WTC11 (cell line): Measurements from ENCODE around the gene LRRC32. TPM values are rescaled to one million over a fixed set of nuclear protein-coding genes. Genes with fewer than 3 reads are reported as not detected.

Source experiments
- ATAC-seq: fragments of 200-7000 bp; cut with Tn5 transposase; 2 replicates; pipeline ENCODE4 v1.10.0; 2021; ENCODE audit warnings: mild to moderate bottlenecking, moderate library complexity
- CTCF ChIA-PET: fragments of 300-600 bp; sonication (Branson Sonifier 250); formaldehyde crosslinking; loops from one replicate; lab custom pipeline; 2021; ENCODE audit warnings: antibody characterized with exemption; lab: Charles Lee
- POLR2A ChIA-PET: fragments of 350-600 bp; sonication (Branson Sonifier 250); formaldehyde crosslinking; loops from one replicate; lab custom pipeline; 2021; ENCODE audit warnings: antibody characterized with exemption; lab: Charles Lee
- DNase-seq: peaks from one replicate; pipeline ENCODE4 v3.0.0; 2021; ENCODE audit warnings: low spot score
- H3K27ac Mint-ChIP-seq: 2 replicates; pipeline ENCODE4 v1.8.0; 2021; ENCODE audit warnings: mixed read lengths
- H3K27me3 Mint-ChIP-seq: 2 replicates; pipeline ENCODE4 v1.8.0; 2021; ENCODE audit warnings: low read depth, mild to moderate bottlenecking, moderate library complexity, mixed read lengths
- H3K36me3 Mint-ChIP-seq: 2 replicates; pipeline ENCODE4 v1.8.0; 2021; ENCODE audit warnings: mixed read lengths
- H3K4me1 Mint-ChIP-seq: 2 replicates; pipeline ENCODE4 v1.8.0; 2022; ENCODE audit warnings: mixed read lengths
- H3K4me3 Mint-ChIP-seq: 2 replicates; pipeline ENCODE4 v1.8.0; 2021; ENCODE audit warnings: mild to moderate bottlenecking, moderate library complexity, mixed read lengths
- H3K9me3 Mint-ChIP-seq: 2 replicates; pipeline ENCODE4 v1.8.0; 2021; ENCODE audit warnings: mixed read lengths
- CBFB ChIP-seq: sonication (generic); formaldehyde crosslinking; IDR thresholded peaks from 2 replicates; pipeline ENCODE4 v1.8.1; 2022; ENCODE audit warnings: mild to moderate bottlenecking, low read depth, missing genetic modification reagents
- CREM ChIP-seq: sonication (generic); formaldehyde crosslinking; IDR thresholded peaks from 2 replicates; pipeline ENCODE4 v1.8.1; 2022; ENCODE audit warnings: mild to moderate bottlenecking, missing genetic modification reagents, moderate library complexity
- FOXJ3 ChIP-seq: sonication (generic); formaldehyde crosslinking; IDR thresholded peaks from 2 replicates; pipeline ENCODE4 v1.9.0; 2021; ENCODE audit warnings: missing genetic modification reagents, mild to moderate bottlenecking, borderline replicate concordance
- FOXK1 ChIP-seq: sonication (generic); formaldehyde crosslinking; IDR thresholded peaks from 2 replicates; pipeline ENCODE4 v1.8.0; 2022; ENCODE audit warnings: mild to moderate bottlenecking, moderate library complexity, missing genetic modification reagents
- FOXP1 ChIP-seq: sonication (generic); formaldehyde crosslinking; IDR thresholded peaks from 2 replicates; pipeline ENCODE4 v1.8.0; 2022; ENCODE audit warnings: missing genetic modification reagents, mild to moderate bottlenecking, moderate library complexity, borderline replicate concordance
- GABPB1 ChIP-seq: sonication (generic); formaldehyde crosslinking; IDR thresholded peaks from 2 replicates; pipeline ENCODE4 v1.8.1; 2023; ENCODE audit warnings: mild to moderate bottlenecking, missing genetic modification reagents
- GRHL2 ChIP-seq: fragments of 250-450 bp; sonication (Bioruptor Pico); IDR thresholded peaks from 2 replicates; pipeline ENCODE4 v1.8.0; 2022; ENCODE audit warnings: mild to moderate bottlenecking, moderate library complexity; ENCODE audit not compliant: insufficient replicate concordance, severe bottlenecking
- JAZF1 ChIP-seq: fragments of 250-450 bp; sonication (Bioruptor Pico); IDR thresholded peaks from 2 replicates; pipeline ENCODE4 v1.9.0; 2021; ENCODE audit warnings: moderate library complexity, mild to moderate bottlenecking, inconsistent platforms
- KAT7 ChIP-seq: sonication (generic); formaldehyde crosslinking; IDR thresholded peaks from 2 replicates; pipeline ENCODE4 v1.8.1; 2023; ENCODE audit warnings: missing genetic modification reagents, mild to moderate bottlenecking, borderline replicate concordance
- RELA ChIP-seq: sonication (generic); formaldehyde crosslinking; IDR thresholded peaks from 2 replicates; pipeline ENCODE4 v1.8.1; 2022; ENCODE audit warnings: missing genetic modification reagents, mild to moderate bottlenecking, borderline replicate concordance
- TCF7 ChIP-seq: sonication (generic); formaldehyde crosslinking; IDR thresholded peaks from 2 replicates; pipeline ENCODE4 v1.8.0; 2022; ENCODE audit warnings: mild to moderate bottlenecking, low read depth, missing genetic modification reagents, moderate library complexity
- TEAD4 ChIP-seq: sonication (generic); formaldehyde crosslinking; IDR thresholded peaks from 2 replicates; pipeline ENCODE4 v1.8.0; 2022; ENCODE audit warnings: mild to moderate bottlenecking, missing genetic modification reagents
- ZNF121 ChIP-seq: sonication (generic); formaldehyde crosslinking; IDR thresholded peaks from 2 replicates; pipeline ENCODE4 v1.8.0; 2023; ENCODE audit warnings: missing genetic modification reagents
- ZNF263 ChIP-seq: sonication (generic); formaldehyde crosslinking; IDR thresholded peaks from 2 replicates; pipeline ENCODE4 v1.8.1; 2022; ENCODE audit warnings: low read depth, mild to moderate bottlenecking, moderate library complexity, missing genetic modification reagents
- ZNF317 ChIP-seq: sonication (generic); formaldehyde crosslinking; IDR thresholded peaks from 2 replicates; pipeline ENCODE4 v1.8.1; 2023; ENCODE audit warnings: low read depth, mild to moderate bottlenecking, moderate library complexity, missing genetic modification reagents, borderline replicate concordance
- ZNF396 ChIP-seq: fragments of 250-450 bp; sonication (Bioruptor Pico); IDR thresholded peaks from 2 replicates; pipeline ENCODE4 v1.8.0; 2021; ENCODE audit warnings: mild to moderate bottlenecking, moderate library complexity, borderline replicate concordance
- ZNF671 ChIP-seq: fragments of 250-450 bp; sonication (Bioruptor Pico); IDR thresholded peaks from 2 replicates; pipeline ENCODE4 v1.8.0; 2021; ENCODE audit warnings: mild to moderate bottlenecking
- total RNA-seq: library from RNA; stranded (reverse); gene quantifications from 3 replicates; pipeline ENCODE4 v1.2.3, GENCODE V29; 2021
- TF ChIP-seq, protein P1 (sequence below): sonication (generic); formaldehyde crosslinking; IDR thresholded peaks from 2 replicates; pipeline ENCODE4 v1.8.1; 2023; ENCODE audit warnings: mild to moderate bottlenecking, missing genetic modification reagents
- TF ChIP-seq, protein P2 (sequence below): fragments of 250-450 bp; sonication (Bioruptor Pico); IDR thresholded peaks from 2 replicates; pipeline ENCODE4 v1.9.0; 2021; ENCODE audit warnings: mild to moderate bottlenecking, borderline replicate concordance
- TF ChIP-seq, protein P3 (sequence below): sonication (generic); formaldehyde crosslinking; IDR thresholded peaks from 2 replicates; pipeline ENCODE4 v1.8.1; 2023; ENCODE audit warnings: mild to moderate bottlenecking, missing genetic modification reagents, moderate library complexity
- TF ChIP-seq, protein P4 (sequence below): sonication (generic); formaldehyde crosslinking; IDR thresholded peaks from 2 replicates; pipeline ENCODE4 v1.8.0; 2022; ENCODE audit warnings: mild to moderate bottlenecking, missing genetic modification reagents

Gene LRRC32
- total RNA-seq, 1 experiment from 2014 or later, result 0.74 TPM

DNA sequence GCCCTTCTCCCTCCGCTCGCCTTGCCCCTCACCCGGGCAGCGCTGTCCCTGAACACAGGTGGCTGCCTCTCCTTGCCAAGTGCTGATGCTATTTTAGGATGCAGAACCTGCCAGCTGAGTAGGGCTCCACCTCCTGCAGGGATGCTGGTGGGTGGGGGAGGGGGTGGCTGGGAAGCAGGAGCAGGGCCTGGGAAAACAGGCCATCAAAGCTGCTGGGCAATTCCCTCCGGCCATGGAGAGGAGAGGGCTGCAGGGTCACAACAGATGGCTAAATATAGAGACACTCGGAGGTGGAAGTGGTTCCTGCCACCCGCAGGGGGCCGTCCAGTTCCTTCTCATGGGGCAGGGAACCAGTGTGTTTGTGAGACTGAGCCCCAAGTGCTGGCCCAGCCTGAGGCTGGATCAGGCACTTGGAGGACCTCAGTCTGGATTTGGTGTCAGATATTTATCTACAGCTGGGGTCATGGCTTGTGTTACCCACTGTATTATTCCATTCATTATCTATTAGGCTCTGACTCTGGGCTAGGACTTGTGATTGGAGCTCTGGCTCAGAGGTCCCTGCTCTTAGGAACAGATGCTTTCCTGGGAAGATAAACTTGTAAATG lies 59.6 kb downstream of the LRRC32 start:
- POLR2A ChIA-PET, result interaction anchor here (0.6 kb wide), 1 partner anchor 174 kb away, joined by 3 read pairs; no protein-coding TSS in a partner anchor
- Mint-ChIP-seq H3K4me3 (no peak overlapping the region), H3K9me3 (peaks cover 12% of the 10 kb centered on the region), H3K4me1 (peaks cover 27% of the 10 kb centered on the region), H3K27ac (no peak overlapping the region), H3K27me3 (peaks cover 2% of the 10 kb centered on the region; the same call in 1 of the 2 replicates), H3K36me3 (peaks cover 8% of the 10 kb centered on the region)
- CTCF ChIA-PET, result interaction anchor here (1.0 to 1.6 kb wide), 3 partner anchors 12 to 75 kb away, joined by 3 to 13 read pairs (median 7); no protein-coding TSS in a partner anchor
- DNase-seq (no peak), ATAC-seq (no peak)
- no peak for TF ChIP-seq ZNF671 (CRISPR knock-in tag)
- no peak for TF ChIP-seq JAZF1
- no peak for TF ChIP-seq ZNF317 (CRISPR knock-in tag)
- TF ChIP-seq ZNF396, result no peak
- TF ChIP-seq, protein P1, sequence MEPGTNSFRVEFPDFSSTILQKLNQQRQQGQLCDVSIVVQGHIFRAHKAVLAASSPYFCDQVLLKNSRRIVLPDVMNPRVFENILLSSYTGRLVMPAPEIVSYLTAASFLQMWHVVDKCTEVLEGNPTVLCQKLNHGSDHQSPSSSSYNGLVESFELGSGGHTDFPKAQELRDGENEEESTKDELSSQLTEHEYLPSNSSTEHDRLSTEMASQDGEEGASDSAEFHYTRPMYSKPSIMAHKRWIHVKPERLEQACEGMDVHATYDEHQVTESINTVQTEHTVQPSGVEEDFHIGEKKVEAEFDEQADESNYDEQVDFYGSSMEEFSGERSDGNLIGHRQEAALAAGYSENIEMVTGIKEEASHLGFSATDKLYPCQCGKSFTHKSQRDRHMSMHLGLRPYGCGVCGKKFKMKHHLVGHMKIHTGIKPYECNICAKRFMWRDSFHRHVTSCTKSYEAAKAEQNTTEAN (CRISPR knock-in tag), result no peak
- TF ChIP-seq FOXP1 (CRISPR knock-in tag), result no peak
- TF ChIP-seq CREM (CRISPR knock-in tag), result no peak
- TF ChIP-seq, protein P2, sequence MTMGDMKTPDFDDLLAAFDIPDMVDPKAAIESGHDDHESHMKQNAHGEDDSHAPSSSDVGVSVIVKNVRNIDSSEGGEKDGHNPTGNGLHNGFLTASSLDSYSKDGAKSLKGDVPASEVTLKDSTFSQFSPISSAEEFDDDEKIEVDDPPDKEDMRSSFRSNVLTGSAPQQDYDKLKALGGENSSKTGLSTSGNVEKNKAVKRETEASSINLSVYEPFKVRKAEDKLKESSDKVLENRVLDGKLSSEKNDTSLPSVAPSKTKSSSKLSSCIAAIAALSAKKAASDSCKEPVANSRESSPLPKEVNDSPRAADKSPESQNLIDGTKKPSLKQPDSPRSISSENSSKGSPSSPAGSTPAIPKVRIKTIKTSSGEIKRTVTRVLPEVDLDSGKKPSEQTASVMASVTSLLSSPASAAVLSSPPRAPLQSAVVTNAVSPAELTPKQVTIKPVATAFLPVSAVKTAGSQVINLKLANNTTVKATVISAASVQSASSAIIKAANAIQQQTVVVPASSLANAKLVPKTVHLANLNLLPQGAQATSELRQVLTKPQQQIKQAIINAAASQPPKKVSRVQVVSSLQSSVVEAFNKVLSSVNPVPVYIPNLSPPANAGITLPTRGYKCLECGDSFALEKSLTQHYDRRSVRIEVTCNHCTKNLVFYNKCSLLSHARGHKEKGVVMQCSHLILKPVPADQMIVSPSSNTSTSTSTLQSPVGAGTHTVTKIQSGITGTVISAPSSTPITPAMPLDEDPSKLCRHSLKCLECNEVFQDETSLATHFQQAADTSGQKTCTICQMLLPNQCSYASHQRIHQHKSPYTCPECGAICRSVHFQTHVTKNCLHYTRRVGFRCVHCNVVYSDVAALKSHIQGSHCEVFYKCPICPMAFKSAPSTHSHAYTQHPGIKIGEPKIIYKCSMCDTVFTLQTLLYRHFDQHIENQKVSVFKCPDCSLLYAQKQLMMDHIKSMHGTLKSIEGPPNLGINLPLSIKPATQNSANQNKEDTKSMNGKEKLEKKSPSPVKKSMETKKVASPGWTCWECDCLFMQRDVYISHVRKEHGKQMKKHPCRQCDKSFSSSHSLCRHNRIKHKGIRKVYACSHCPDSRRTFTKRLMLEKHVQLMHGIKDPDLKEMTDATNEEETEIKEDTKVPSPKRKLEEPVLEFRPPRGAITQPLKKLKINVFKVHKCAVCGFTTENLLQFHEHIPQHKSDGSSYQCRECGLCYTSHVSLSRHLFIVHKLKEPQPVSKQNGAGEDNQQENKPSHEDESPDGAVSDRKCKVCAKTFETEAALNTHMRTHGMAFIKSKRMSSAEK (CRISPR knock-in tag), result no peak
- TF ChIP-seq KAT7 (CRISPR knock-in tag), result no peak
- TF ChIP-seq RELA (CRISPR knock-in tag), result no peak
- TF ChIP-seq CBFB (CRISPR knock-in tag), result no peak
- TF ChIP-seq TEAD4 (CRISPR knock-in tag), result no peak
- TF ChIP-seq, protein P3, sequence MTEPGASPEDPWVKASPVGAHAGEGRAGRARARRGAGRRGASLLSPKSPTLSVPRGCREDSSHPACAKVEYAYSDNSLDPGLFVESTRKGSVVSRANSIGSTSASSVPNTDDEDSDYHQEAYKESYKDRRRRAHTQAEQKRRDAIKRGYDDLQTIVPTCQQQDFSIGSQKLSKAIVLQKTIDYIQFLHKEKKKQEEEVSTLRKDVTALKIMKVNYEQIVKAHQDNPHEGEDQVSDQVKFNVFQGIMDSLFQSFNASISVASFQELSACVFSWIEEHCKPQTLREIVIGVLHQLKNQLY (CRISPR knock-in tag), result no peak
- no peak for TF ChIP-seq FOXK1 (CRISPR knock-in tag)
- TF ChIP-seq GABPB1, result no peak
- TF ChIP-seq GRHL2 (CRISPR knock-in tag), result no peak

DNA sequence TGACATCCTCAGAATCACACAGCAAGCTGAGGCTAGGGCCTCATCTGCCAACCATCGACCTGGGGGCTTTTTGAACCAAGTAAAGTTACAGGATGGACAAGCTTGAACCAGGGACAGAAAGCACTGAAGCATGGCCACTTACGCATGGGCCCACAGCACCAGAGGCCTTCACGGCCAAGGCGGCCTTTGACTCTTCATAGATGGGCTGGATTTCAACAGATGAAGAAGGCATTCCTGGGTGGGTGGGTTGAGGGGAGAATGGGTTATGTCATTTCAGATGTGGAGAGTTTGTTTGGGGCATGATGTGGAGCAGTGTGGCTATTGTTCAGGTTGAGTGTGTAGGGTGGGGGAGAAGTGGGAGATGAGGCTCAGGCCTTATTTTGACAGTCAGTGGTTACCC lies 60.2 kb downstream of the LRRC32 start:
- no peak for ATAC-seq
- no peak overlapping the region for H3K4me3 Mint-ChIP-seq

More for the DNA sequence above, 60.2 kb downstream of the LRRC32 start:
- Mint-ChIP-seq H3K27me3 (peaks cover 2% of the 10 kb centered on the region; the same call in 1 of the 2 replicates), H3K4me1 (peaks cover 28% of the 10 kb centered on the region), H3K36me3 (peaks cover 10% of the 10 kb centered on the region), H3K9me3 (peaks cover 12% of the 10 kb centered on the region), H3K27ac (no peak overlapping the region)
- POLR2A ChIA-PET, result interaction anchor here (0.6 kb wide), 1 partner anchor 174 kb away, joined by 3 read pairs; no protein-coding TSS in a partner anchor
- CTCF ChIA-PET, result interaction anchor here (0.7 to 1.6 kb wide), 5 partner anchors 12 to 182 kb away, joined by 3 to 13 read pairs (median 3); no protein-coding TSS in a partner anchor
- no peak for DNase-seq
- TF ChIP-seq JAZF1, result no peak
- TF ChIP-seq, protein P4, sequence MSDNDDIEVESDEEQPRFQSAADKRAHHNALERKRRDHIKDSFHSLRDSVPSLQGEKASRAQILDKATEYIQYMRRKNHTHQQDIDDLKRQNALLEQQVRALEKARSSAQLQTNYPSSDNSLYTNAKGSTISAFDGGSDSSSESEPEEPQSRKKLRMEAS, result no peak
- no peak for TF ChIP-seq TCF7 (CRISPR knock-in tag)
- TF ChIP-seq ZNF121 (CRISPR knock-in tag), result no peak
- TF ChIP-seq ZNF263 (CRISPR knock-in tag), result no peak
- TF ChIP-seq FOXJ3 (CRISPR knock-in tag), result no peak
